Activated T-helper 1 cell treated with anti-CD3 and anti-CD28 coated beads, Interleukin-12 subunit alpha, Interleukin-12 subunit beta, Interleukin-2, Interleukin-4 antibody, amounts not matched to agents 30 ng/mL and 10 ng/mL and 1 ng/mL, durations not matched to agents 14 hours and 24 hours and 36 hours (primary cell): ENCODE measurements around the gene ZNF248. TPM values are rescaled to one million over a fixed set of nuclear protein-coding genes. Genes with fewer than 3 reads are reported as not detected.

Source experiments
- total RNA-seq: library from RNA; stranded (reverse); gene quantifications from 2 replicates; pipeline ENCODE4 v1.2.3, GENCODE V29; 2022

ZNF248 gene
- total RNA-seq, 1 donor from 2014 or later, result 7.9 TPM

Other genes starting within 250 kb of the ZNF248 start
- gene ZNF25, start 119.0 kb upstream of the ZNF248 start, total RNA-seq, result 6.4 and 8.1 TPM in 2 replicates
- gene ZNF33A, start 153.1 kb upstream of the ZNF248 start, total RNA-seq, result 15.5 and 17.2 TPM in 2 replicates
- 29.3 and 30.3 TPM in 2 replicates for gene ZNF37A, start 236.7 kb upstream of the ZNF248 start, total RNA-seq